Measurements from ENCODE around the gene TRPC4. TPM values are rescaled to one million over a fixed set of nuclear protein-coding genes. Genes with fewer than 3 reads are reported as not detected.

TRPC4 gene
- 2.5 TPM in 2 replicates for total RNA-seq
- long read RNA-seq, full-length matches to known transcripts = 5 of 11 reads
- long read RNA-seq, partial matches to known transcripts = 3 of 11 reads
- long read RNA-seq, other reads (novel, unspliced or antisense) = 3 of 11 reads

GRCh38 chr13:37869756-37870488 lies at the start of gene TRPC4:
TSS of gene TRPC4 (minus strand) at chr13:37869772. CDS start at chr13:37783333, 86,439 bp downstream.
- peak within 1 kb of the TSS; percentile 52 for H3K27ac Mint-ChIP-seq (ENCODE audit: unreplicated experiment)
- no peaks in the 10 kb centered on the region for H3K36me3 Mint-ChIP-seq (ENCODE audit: low read depth)
- peak; percentile 72 for TF ChIP-seq CTCF (conservative IDR thresholded peaks at IDR 0.05)

GRCh38 chr13:37918751-37919150 lies 49.2 kb upstream of the TRPC4 start:
- Mint-ChIP-seq H3K4me3 (no peak overlapping the region), H3K36me3 (ENCODE audit: low read depth) (no peaks in the 10 kb centered on the region), H3K4me1 (peaks cover 15% of the 10 kb centered on the region), H3K27ac (ENCODE audit: unreplicated experiment) (no peak overlapping the region), H3K9me3 (peaks cover 9% of the 10 kb centered on the region), H3K27me3 (ENCODE audit: low read depth) (no peaks in the 10 kb centered on the region)
- no peak for DNase-seq (ENCODE audit: low read depth, low spot score)
- no peak for TF ChIP-seq CTCF (conservative IDR thresholded peaks at IDR 0.05)

More at GRCh38 chr13:37869756-37870488, at the start of gene TRPC4:
- Mint-ChIP-seq H3K9me3 (no peaks in the 10 kb centered on the region), H3K4me1 (peaks cover 30% of the 10 kb centered on the region), H3K27me3 (ENCODE audit: low read depth) (peaks cover 36% of the 10 kb centered on the region), H3K4me3 (peak within 1 kb of the TSS; percentile 94)
- peak; percentile 40 for DNase-seq (ENCODE audit: low read depth, low spot score)

GRCh38 chr13:37918116-37918714 lies 48.6 kb upstream of the TRPC4 start:
- TF ChIP-seq CTCF (conservative IDR thresholded peaks at IDR 0.05) = no peak
- no peak for DNase-seq (ENCODE audit: low read depth, low spot score)
- no peaks in the 10 kb centered on the region for H3K36me3 Mint-ChIP-seq (ENCODE audit: low read depth)
- no peak overlapping the region for H3K27ac Mint-ChIP-seq (ENCODE audit: unreplicated experiment)
- H3K27me3 Mint-ChIP-seq (ENCODE audit: low read depth) = no peaks in the 10 kb centered on the region
- peaks cover 9% of the 10 kb centered on the region for H3K9me3 Mint-ChIP-seq
- peaks cover 15% of the 10 kb centered on the region for H3K4me1 Mint-ChIP-seq
- no peak overlapping the region for H3K4me3 Mint-ChIP-seq

DNA sequence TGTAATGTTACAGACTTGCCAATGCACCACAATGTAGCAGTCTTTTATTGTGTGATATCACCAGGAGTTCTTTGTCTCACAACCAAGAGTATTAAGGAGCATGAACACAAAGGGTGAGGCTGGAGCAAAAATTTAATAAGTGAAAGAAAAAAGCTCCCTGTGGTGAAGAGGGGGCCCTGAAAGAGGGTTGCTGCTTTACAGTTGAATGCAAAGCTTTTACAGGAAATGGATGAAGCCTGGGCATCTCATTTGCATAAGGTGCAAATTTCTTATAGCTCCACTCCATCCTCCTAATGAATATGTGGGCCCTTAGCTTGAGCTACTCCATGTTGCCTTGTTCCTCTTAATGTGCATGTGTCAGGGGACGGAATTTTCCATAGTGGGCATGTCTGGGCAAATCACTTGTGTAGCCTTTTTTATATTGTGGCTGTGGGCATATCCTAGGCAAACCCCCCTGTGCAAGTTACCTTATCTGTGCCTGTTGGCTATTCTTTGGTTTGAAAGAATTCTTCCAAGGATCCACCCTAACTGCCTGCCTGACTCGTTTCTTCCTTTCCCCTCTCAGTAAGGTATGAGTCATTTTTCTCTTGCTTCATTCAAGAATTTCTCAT lies 45.3 kb upstream of the TRPC4 start:
- peaks cover 15% of the 10 kb centered on the region for H3K4me1 Mint-ChIP-seq
- no peak for TF ChIP-seq CTCF (conservative IDR thresholded peaks at IDR 0.05)
- H3K9me3 Mint-ChIP-seq = peaks cover 9% of the 10 kb centered on the region
- no peak overlapping the region for H3K4me3 Mint-ChIP-seq
- H3K27me3 Mint-ChIP-seq (ENCODE audit: low read depth) = no peaks in the 10 kb centered on the region
- H3K36me3 Mint-ChIP-seq (ENCODE audit: low read depth) = no peaks in the 10 kb centered on the region
- H3K27ac Mint-ChIP-seq (ENCODE audit: unreplicated experiment) = no peak overlapping the region
- DNase-seq (ENCODE audit: low read depth, low spot score) = no peak

DNA sequence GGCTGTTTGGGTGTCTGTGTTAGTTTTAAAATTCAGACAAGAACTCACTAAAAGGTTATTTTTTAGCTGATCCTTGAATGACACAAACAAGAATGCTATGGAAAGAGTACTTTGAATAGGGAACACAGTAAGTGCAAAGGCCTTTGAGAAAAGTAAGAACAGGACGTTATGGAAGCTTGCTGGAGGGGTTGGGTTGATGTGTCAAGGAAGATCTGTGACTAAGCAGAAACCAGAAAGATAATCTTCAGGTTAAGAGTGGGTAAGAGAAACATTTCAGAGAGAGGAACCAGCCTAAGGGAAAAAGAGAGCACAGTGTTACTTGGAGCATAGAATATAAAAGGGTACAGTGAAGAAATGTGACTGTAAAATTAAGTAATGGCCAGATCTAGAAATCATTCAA lies 41.2 kb upstream of the TRPC4 start:
- DNase-seq (ENCODE audit: low read depth, low spot score) = no peak
- Mint-ChIP-seq H3K27me3 (ENCODE audit: low read depth) (no peaks in the 10 kb centered on the region), H3K9me3 (peaks cover 9% of the 10 kb centered on the region), H3K27ac (ENCODE audit: unreplicated experiment) (no peak overlapping the region), H3K4me3 (no peak overlapping the region), H3K4me1 (no peaks in the 10 kb centered on the region), H3K36me3 (ENCODE audit: low read depth) (no peaks in the 10 kb centered on the region)
- TF ChIP-seq CTCF (conservative IDR thresholded peaks at IDR 0.05) = no peak
